NB4 (cell line): ENCODE data around the gene TMPRSS5.

Experiments
- DNase-seq: peaks from one replicate; pipeline ENCODE4 v3.0.0; 2010; ENCODE audit warnings: low read depth
- H3K4me3 ChIP-seq: one replicate; pipeline ENCODE4 v1.5.1; 2011; ENCODE audit warnings: mild to moderate bottlenecking, low read depth, low read length, moderate library complexity
- CTCF ChIP-seq: IDR thresholded peaks from one replicate; pipeline ENCODE4 v1.5.1; 2012; ENCODE audit warnings: low read depth, low read length
- MAX ChIP-seq: IDR thresholded peaks from 2 replicates; pipeline ENCODE4 v1.6.1; 2011; ENCODE audit warnings: low read depth, low read length
- MYC ChIP-seq: IDR thresholded peaks from 2 replicates; pipeline ENCODE4 v1.6.1; 2011; ENCODE audit warnings: low read depth, low read length
- POLR2A ChIP-seq: IDR thresholded peaks from 2 replicates; pipeline ENCODE4 v1.6.1; 2011; ENCODE audit warnings: mild to moderate bottlenecking; ENCODE audit not compliant: insufficient read length; ENCODE audit errors: extremely low read depth

TMPRSS5 gene

GRCh38 chr11:113668255-113668654, 37.9 kb downstream of the TMPRSS5 start:
- DNase-seq: no peak
- TF ChIP-seq MAX: no peak
- TF ChIP-seq MYC: no peak
- no peak for TF ChIP-seq CTCF
- no peak for TF ChIP-seq POLR2A
- H3K4me3 ChIP-seq: no peak overlapping the region

DNA sequence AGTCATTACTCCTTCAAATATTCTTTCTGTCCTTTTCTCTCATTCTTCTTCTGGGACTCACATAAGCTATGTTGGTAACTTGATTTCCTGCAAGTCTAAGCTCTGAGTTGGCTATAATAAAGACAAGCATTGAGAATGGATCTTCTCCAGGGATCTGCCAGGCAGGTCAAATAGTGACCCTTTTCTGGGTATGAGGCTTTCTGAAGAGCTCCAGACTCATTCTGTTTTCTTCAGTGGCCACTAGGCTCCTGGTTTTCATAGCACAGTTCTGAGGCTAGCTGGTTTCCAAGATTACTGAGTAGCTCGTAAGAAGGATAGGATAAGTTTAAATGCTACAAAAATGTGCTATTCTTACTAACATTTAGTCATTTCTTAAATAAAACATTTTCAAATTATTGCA, 38.3 kb downstream of the TMPRSS5 start:
- H3K4me3 ChIP-seq: no peak overlapping the region
- TF ChIP-seq MYC (no peak), MAX (no peak), CTCF (no peak), POLR2A (no peak)

DNA sequence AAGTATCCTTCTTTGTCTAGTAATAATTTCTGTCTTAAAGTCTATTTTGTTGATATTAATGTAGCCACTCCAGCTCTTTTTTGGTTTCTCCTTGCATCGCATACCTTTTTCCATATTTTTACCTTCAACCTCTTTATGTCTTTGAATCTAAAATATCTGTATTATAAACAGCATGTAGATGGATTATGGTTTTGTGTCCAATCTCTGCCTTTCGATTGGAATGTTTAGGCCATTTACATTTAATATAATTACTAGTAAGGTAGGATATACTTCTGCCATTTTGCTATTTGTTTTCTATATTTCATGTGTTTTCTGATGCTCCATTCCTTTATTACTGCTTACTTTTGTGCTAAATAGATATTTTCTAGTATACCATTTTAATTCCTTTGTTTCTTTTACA, 39.5 kb downstream of the TMPRSS5 start:
- H3K4me3 ChIP-seq: no peak overlapping the region
- no peak for DNase-seq
- no peak for TF ChIP-seq MAX

More for the DNA sequence above, 38.3 kb downstream of the TMPRSS5 start:
- DNase-seq: no peak

- TF ChIP-seq MYC (no peak), CTCF (no peak), MAX (no peak), POLR2A (no peak)
- DNase-seq: no peak
- H3K4me3 ChIP-seq: no peak overlapping the region
Measured at GRCh38 chr11:113664981-113665710, 41.0 kb downstream of the TMPRSS5 start.

GRCh38 chr11:113664069-113664980, 41.8 kb downstream of the TMPRSS5 start:
- H3K4me3 ChIP-seq: no peak overlapping the region
- TF ChIP-seq POLR2A (no peak), MAX (no peak)
- DNase-seq: no peak

- H3K4me3 ChIP-seq: no peak overlapping the region
- no peak for DNase-seq
- no peak for TF ChIP-seq CTCF
- no peak for TF ChIP-seq POLR2A
- no peak for TF ChIP-seq MAX
- no peak for TF ChIP-seq MYC
Measured at GRCh38 chr11:113663567-113663966, 42.5 kb downstream of the TMPRSS5 start.
